Sigmoid colon (tissue), 7 donors: Measurements from ENCODE around the gene SLC34A1. TPM values are rescaled to one million over a fixed set of nuclear protein-coding genes. Genes with fewer than 3 reads are reported as not detected.

Experiments
- DNase-seq: peaks from one replicate; pipeline ENCODE4 v3.0.0-alpha.2; 2019
- H3K27ac ChIP-seq, 4 donors: fragments of 200-600 bp; sonication (generic); one replicate each; pipeline ENCODE4 v1.5.1; 2016 to 2019; ENCODE audit warnings: mild to moderate bottlenecking in 1 of 4
- H3K27me3 ChIP-seq, 3 donors: fragments of 200-600 bp; sonication (generic); one replicate each; pipeline ENCODE4 v1.5.1; 2019; ENCODE audit warnings: mild to moderate bottlenecking in 1 of 3
- H3K36me3 ChIP-seq, 4 donors: fragments of 200-600 bp; sonication (generic); one replicate each; pipeline ENCODE4 v1.5.1; 2016 to 2019
- H3K4me1 ChIP-seq, 4 donors: fragments of 200-600 bp; sonication (generic); one replicate each; pipeline ENCODE4 v1.5.1; 2017 to 2019
- H3K4me3 ChIP-seq, 4 donors: fragments of 200-600 bp; sonication (generic); one replicate each; pipeline ENCODE4 v1.5.1; 2017 to 2019; ENCODE audit warnings: mild to moderate bottlenecking in 2 of 4, moderate library complexity in 1 of 4
- H3K9me3 ChIP-seq, 4 donors: fragments of 200-600 bp in 3 of 4; sonication (generic) in 3 of 4; one replicate each; pipeline versions ENCODE4 v1.5.1 to v1.6.1; 2013 to 2019
- EP300 ChIP-seq, 4 donors: sonication (generic); formaldehyde crosslinking; IDR thresholded peaks; one replicate each; pipeline ENCODE4 v1.6.1; 2017; ENCODE audit warnings: antibody characterized with exemption in 4 of 4
- POLR2A ChIP-seq, 2 donors: fragments of 450-650 bp; IDR thresholded peaks; one replicate each; pipeline ENCODE4 v1.6.1; 2016; ENCODE audit warnings: antibody characterized with exemption in 2 of 2, mild to moderate bottlenecking in 2 of 2, moderate library complexity in 2 of 2
- POLR2AphosphoS5 ChIP-seq, 4 donors: sonication (generic); formaldehyde crosslinking; IDR thresholded peaks; one replicate each; pipeline ENCODE4 v1.6.1; 2017; ENCODE audit warnings: antibody characterized with exemption in 4 of 4
- WGBS, 2 donors: extraction: QIAGEN DNeasy Blood & Tissue Kit; methylation state at CpG; one replicate each; pipeline ENCODE4 v1.1.7; 2013; 5-methylcytosine and 5-hydroxymethylcytosine counted together
- intact Hi-C: fragments of 100-400 bp; cut with DNase I; formaldehyde crosslinking; loops from one replicate; pipeline ENCODE4 v1.15.1; 2023
- polyA plus RNA-seq, 3 donors: library from polyadenylated mRNA; stranded (reverse); fragments of 200-250 nt; gene quantifications; one replicate each; pipeline ENCODE4 v1.2.3, GENCODE V29; 2013
- total RNA-seq, 4 donors: library from RNA; depleted of rRNA; stranded (reverse); fragments of >200 nt; gene quantifications; one replicate each; pipeline ENCODE4 v1.1.0, GENCODE V29; 2016
- TF ChIP-seq, protein P1 (sequence below), 4 experiments: fragments of 450-650 bp in 3 of 4; fragments of 200-600 bp in 1 of 4; IDR thresholded peaks; one replicate each; pipeline ENCODE4 v1.5.1; 2016 to 2019; ENCODE audit warnings: antibody characterized with exemption in 4 of 4, mild to moderate bottlenecking in 3 of 4, moderate library complexity in 2 of 4
- donor health status: healthy with polysubstance abuse.
- donor health status: Bipolar disorder and iron deficiency.
- donor health status: healthy.

The SLC34A1 gene
- total and polyA plus RNA-seq, 7 donors: 0.04 TPM; not detected in 6

DNA sequence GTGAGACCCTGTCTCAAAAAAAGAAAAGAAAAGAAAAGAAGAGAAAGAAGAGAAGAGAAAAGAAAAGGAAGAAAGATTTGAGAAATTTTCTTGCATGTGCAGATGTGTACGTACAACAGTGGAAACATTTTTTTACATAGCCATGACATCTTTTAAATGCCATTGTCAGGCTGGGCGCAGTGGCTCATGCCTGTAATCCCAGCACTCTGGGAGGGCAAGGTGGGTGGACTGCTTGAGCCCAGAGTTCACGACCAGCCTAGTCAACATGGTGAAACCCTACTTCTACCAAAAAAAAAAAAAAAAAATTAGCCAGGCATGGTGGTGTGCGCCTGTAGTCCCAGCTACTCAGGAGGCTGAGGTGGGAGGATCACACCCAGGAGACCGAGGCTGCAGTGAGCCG lies 39.3 kb upstream of the SLC34A1 start:
- TF ChIP-seq POLR2A (IDR thresholded peaks at IDR 0.05) (no peak), EP300 (IDR thresholded peaks at IDR 0.05) (no peak), POLR2AphosphoS5 (IDR thresholded peaks at IDR 0.05) (no peak)
- TF ChIP-seq, protein P1, sequence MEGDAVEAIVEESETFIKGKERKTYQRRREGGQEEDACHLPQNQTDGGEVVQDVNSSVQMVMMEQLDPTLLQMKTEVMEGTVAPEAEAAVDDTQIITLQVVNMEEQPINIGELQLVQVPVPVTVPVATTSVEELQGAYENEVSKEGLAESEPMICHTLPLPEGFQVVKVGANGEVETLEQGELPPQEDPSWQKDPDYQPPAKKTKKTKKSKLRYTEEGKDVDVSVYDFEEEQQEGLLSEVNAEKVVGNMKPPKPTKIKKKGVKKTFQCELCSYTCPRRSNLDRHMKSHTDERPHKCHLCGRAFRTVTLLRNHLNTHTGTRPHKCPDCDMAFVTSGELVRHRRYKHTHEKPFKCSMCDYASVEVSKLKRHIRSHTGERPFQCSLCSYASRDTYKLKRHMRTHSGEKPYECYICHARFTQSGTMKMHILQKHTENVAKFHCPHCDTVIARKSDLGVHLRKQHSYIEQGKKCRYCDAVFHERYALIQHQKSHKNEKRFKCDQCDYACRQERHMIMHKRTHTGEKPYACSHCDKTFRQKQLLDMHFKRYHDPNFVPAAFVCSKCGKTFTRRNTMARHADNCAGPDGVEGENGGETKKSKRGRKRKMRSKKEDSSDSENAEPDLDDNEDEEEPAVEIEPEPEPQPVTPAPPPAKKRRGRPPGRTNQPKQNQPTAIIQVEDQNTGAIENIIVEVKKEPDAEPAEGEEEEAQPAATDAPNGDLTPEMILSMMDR (IDR thresholded peaks at IDR 0.05): no peak
- Histone ChIP-seq H3K36me3 (peaks cover 0 to 32% (median under 1%) of the 10 kb centered on the region in 4 donors), H3K4me3 (no peak overlapping the region), H3K27ac (no peak overlapping the region), H3K27me3 (no peaks in the 10 kb centered on the region), H3K9me3 (no peaks in the 10 kb centered on the region), H3K4me1 (peaks cover 0 to 32% (median 22%) of the 10 kb centered on the region in 4 donors)
- WGBS, 2 donors: 96% methylated on average over 6 of the region's 6 CpGs
- no peak for DNase-seq
- intact Hi-C loops: no loop called here

DNA sequence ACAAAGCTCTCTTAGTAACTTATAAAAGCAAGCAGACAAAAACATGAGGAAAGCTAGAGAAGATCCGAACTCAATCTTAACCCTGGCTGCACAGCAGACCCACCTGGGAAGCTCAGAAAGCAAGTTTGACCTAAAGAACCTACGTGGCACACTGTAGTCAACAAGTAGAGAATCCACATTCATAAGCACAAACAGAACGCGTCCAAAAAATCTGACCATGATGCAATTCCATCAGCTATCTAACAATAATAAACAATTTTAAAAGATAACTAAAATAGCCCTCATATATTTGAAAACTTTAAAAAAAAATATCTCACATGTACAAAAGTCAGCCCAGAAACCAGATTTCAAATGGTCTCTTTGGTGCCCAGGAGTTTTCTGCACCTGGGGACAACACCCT lies 37.4 kb upstream of the SLC34A1 start:
- 78 to 81% methylated on average over 4 of the region's 4 CpGs for WGBS, 2 donors
- no peaks in the 10 kb centered on the region for H3K9me3 ChIP-seq
- H3K36me3 ChIP-seq: peaks cover 0 to 25% (median 2%) of the 10 kb centered on the region in 4 donors
- no peak overlapping the region for H3K27ac ChIP-seq
- peaks cover 0 to 45% (median 33%) of the 10 kb centered on the region in 4 donors for H3K4me1 ChIP-seq
- no peak for DNase-seq
- intact Hi-C loops: no loop called here
- TF ChIP-seq, protein P1 (IDR thresholded peaks at IDR 0.05): no peak
- no peak for TF ChIP-seq POLR2AphosphoS5 (IDR thresholded peaks at IDR 0.05)
- no peak for TF ChIP-seq EP300 (IDR thresholded peaks at IDR 0.05)
- no peak for TF ChIP-seq POLR2A (IDR thresholded peaks at IDR 0.05)
- no peak overlapping the region for H3K4me3 ChIP-seq
- H3K27me3 ChIP-seq: no peaks in the 10 kb centered on the region

DNA sequence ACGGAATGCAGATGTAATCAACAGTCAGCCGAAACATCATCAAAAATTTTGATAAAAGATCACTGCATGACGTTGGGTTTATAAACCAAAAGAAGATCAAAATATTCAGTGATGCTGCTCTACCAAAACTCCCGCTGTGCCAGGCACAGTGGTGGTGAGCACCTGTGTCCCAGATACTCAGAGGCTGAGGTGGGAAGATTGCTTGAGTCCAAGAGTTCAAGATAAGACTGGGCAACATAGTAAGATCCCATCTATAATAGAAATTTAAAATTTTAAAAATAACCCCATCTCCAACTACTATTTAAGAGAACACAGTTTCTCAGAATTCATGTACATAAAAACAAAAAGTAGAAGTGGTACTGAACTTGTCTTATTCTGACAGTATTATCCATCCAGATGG lies 36.5 kb upstream of the SLC34A1 start:
- 92% methylated on average over 4 of the region's 4 CpGs for WGBS, 2 donors
- TF ChIP-seq, protein P1 (IDR thresholded peaks at IDR 0.05): no peak
- TF ChIP-seq POLR2A (IDR thresholded peaks at IDR 0.05) (no peak), POLR2AphosphoS5 (IDR thresholded peaks at IDR 0.05) (no peak), EP300 (IDR thresholded peaks at IDR 0.05) (no peak)
- Histone ChIP-seq H3K4me1 (peaks cover 0 to 52% (median 36%) of the 10 kb centered on the region in 4 donors), H3K36me3 (peaks cover 0 to 24% (median 2%) of the 10 kb centered on the region in 4 donors), H3K27me3 (no peaks in the 10 kb centered on the region), H3K4me3 (no peak overlapping the region), H3K9me3 (no peaks in the 10 kb centered on the region), H3K27ac (no peak overlapping the region)
- intact Hi-C loops: no loop called here
- DNase-seq: no peak

DNA sequence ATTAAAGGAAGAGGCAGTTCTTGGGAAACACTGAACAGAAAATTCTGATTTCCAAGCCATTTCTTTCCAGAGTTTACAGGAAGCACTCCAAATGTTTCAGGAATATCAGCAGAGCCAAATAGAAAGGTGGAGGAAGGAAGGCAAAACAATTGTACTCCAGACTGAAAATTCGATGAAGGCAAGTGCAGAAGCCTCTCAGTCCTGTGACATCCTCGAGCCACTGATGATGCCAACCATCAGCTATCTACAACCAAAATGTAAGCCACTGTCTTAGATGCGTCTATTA lies 34.9 kb upstream of the SLC34A1 start:
- no peak for TF ChIP-seq POLR2AphosphoS5 (IDR thresholded peaks at IDR 0.05)
- TF ChIP-seq, protein P1 (IDR thresholded peaks at IDR 0.05): no peak
- TF ChIP-seq EP300 (IDR thresholded peaks at IDR 0.05): no peak
- no peak for TF ChIP-seq POLR2A (IDR thresholded peaks at IDR 0.05)
- Histone ChIP-seq H3K27me3 (no peaks in the 10 kb centered on the region), H3K27ac (no peak overlapping the region), H3K9me3 (no peaks in the 10 kb centered on the region), H3K4me1 (peaks cover 0 to 52% (median 36%) of the 10 kb centered on the region in 4 donors), H3K36me3 (peaks cover 0 to 12% (median 2%) of the 10 kb centered on the region in 4 donors), H3K4me3 (no peak overlapping the region)
- intact Hi-C loops: no loop called here
- WGBS, 2 donors: 63 to 84% methylated on average over 3 of the region's 3 CpGs
- no peak for DNase-seq

DNA sequence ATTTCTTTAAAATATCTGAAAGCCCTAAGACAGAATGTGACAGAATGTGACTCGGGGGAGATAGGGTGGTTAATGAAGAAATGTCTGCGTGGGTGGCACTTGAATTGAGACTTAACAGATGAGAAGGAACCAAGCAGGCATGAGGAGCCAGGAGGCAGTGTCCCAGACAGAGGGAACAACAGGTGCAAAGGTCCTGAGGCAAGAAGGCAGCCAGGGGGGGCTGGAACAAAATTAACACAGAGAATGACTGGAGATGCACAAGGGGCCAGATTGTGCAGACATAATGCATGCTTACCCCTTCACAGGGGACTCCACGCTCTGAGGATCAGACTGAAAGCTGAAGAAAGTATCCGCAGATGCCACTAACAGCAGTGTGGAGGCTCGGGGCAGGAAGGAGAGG lies 34.5 kb upstream of the SLC34A1 start:
- H3K4me1 ChIP-seq: peaks cover 0 to 52% (median 36%) of the 10 kb centered on the region in 4 donors

More for the DNA sequence above, 34.5 kb upstream of the SLC34A1 start:
- Histone ChIP-seq H3K9me3 (no peaks in the 10 kb centered on the region), H3K4me3 (peak overlapping the region in 1 of 4 donors; percentile 93), H3K36me3 (peaks cover 0 to 12% (median 2%) of the 10 kb centered on the region in 4 donors), H3K27ac (no peak overlapping the region), H3K27me3 (no peaks in the 10 kb centered on the region)
- TF ChIP-seq POLR2A (IDR thresholded peaks at IDR 0.05) (no peak), POLR2AphosphoS5 (IDR thresholded peaks at IDR 0.05) (no peak), EP300 (IDR thresholded peaks at IDR 0.05) (no peak)
- TF ChIP-seq, protein P1 (IDR thresholded peaks at IDR 0.05): no peak
- intact Hi-C loops: loop anchor here (2.0 kb wide), 2 partner anchors 17 to 37 kb away; no protein-coding TSS in a partner anchor
- no peak for DNase-seq
- WGBS, 2 donors: 86 to 87% methylated on average over 5 of the region's 5 CpGs
